HG03103 (cell line): ENCODE data around the gene VPS54.

Experiments
- ATAC-seq: cut with Tn5 transposase; IDR thresholded peaks from one replicate; pipeline ENCODE4 v1.9.1; 2021; ENCODE audit warnings: low read depth; ENCODE audit not compliant: unreplicated experiment

The VPS54 gene

DNA sequence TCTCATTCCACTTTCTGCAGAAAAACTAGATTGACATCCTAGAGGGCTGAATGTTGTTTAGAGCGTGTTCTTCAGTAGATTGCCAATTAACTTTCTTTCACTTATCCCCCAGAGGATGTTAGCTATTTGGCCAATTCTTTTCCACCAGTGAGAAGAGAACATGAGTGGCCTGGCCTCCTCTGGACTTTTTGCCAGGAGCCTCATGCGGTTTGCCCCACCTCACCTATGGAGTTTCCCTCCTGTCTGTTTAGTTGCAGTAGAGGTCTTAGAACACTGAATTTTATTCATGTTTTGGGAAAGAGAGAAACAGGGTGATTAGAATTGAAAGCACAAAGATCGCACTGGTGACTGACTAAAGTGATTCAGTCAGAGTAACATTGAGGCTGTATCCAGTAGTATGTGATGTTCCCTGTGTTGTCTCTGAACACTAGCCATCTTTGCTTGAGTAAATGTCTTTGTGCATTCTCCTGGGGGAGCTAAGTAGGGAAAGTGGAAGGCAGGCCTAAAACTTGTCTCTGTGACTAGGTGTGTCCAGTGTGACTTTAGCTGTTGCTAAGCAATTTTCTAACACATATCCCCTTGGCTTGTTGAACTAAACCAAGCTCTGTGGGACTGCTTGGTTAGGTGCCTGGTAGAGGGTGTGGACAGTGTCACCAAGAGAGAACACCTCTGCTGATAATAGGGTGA, 143.5 kb downstream of the VPS54 start:
- ATAC-seq: no peak

DNA sequence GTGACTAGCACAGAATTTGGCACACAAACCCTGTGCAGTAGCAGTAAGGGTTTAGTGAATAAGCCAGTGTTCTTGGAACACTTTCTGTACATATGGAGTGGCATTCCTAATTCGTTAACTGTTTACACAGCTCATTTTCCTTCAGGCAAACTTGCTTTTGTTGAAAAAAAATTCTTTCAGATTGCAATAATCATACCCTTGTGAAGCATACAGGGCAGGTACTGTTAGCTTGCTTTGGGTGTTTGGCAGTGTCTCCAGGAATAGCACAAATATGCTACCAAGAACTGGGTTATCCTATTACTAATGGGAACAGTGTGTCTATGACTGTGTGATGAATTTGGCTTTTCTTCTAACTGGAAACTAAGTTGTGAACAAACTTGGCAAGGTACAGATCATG, 144.1 kb downstream of the VPS54 start:
- no peak for ATAC-seq

DNA sequence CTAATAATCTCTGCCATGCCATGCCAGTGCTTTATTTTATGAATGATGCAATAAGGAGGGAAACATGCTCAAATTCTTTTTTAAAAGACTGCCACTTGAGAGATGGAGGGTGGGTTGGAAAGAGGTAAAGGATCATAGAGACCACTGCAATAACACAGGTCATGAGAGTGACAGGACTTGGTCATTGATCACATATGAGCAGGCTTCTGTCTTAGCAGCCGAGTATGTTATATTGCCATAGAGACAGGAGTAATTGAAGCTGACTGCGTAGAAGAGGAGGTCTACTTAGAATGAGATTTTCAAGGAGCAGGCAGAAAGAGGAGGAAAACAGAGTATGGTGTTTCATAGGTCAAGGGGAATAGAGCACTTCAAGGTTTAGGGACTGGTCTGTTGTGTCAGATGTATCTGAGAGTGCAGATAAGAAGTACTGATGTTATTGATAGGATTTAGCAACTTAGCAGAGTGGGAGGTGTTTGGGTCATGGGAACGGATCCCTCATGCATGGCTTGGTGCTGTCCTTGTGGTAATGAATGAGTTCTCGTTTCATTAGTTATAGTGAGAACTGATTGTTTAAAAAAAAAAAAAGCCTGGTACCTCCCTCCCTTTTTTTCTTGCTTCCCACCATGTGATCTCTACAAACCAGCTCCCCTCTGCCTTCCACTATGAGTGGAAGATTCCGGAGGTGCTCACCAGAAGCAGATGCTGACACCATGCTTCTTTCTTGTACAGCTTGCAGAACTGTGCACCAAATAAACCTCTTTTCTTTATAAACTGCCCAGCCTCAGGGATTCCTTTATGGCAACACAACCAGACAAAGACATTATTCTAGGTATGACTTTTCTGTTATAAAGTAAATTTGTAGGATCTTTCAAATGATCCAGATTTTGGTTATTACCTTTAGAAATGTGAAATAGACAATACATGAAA, 144.8 kb downstream of the VPS54 start:
- no peak for ATAC-seq

DNA sequence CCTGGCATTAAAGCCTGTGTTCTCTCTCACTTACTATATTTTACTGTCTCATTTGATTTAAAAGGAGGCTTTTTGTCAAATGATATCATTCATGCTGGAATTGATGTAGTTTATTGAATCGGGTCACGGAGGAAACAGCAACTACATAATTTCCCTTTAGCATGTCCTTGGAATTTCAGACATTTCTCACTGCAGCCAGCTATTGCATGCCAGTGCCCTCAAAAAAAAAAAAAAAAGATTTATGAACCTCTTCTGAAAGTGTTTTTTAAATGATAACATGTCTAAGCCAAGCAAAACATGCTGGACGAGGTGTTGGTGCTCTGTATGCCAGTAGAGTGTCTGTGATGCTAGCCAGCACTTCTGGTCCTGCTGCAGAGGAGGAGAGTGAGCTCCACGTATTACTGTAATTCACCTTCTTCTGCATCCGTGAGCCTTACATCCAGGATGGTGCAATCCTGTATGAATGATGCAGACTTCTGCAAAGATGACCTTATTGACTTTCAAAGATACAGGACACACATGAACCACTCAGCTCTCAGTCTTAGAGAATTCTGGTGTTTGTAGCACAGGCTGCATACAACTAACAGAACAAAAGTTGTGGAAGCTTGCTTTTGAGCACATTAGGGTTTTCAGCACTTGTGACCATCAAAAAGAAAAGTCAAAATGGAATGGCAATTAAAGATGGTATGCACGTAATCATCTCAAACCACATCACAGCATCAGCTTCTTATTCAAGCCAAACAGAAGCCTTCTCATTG, 146.5 kb downstream of the VPS54 start:
- no peak for ATAC-seq

DNA sequence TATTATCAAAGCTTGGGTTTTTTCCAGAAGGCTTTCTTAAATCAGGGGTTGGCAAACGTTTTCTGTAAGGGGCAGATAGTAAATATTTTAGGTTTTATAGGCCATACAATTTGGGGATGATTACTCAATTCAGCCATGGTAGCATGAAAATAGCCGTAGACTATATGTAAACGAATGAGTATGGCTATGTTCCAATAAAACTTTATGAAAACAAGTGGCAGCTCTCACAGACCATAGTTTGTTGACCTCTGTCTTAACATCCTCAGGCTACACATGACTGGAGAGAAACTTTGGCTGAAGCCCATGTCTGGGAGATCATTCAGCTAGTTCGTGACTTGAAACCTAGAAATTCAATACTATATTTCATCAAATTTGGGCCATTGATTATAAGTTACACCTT, 147.4 kb downstream of the VPS54 start:
- no peak for ATAC-seq

DNA sequence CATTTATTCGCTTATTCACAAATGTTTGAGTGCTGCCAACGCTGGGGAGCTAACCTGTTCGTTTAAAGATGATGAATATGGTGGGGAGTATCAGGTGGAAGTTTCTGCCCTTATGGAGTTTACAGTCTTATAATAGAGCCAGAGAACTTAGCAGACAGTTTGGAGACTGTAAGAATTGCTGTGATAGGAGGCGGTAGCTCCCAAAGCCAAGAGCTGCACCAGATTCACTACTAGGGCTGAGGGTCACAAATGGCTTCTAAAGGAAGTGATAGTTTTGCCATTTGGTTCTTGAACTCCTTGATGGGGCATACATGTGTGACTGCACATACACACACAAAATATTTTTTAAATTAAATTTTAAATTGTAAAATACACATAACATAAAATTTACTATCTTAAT, 148.5 kb downstream of the VPS54 start:
- ATAC-seq: no peak

DNA sequence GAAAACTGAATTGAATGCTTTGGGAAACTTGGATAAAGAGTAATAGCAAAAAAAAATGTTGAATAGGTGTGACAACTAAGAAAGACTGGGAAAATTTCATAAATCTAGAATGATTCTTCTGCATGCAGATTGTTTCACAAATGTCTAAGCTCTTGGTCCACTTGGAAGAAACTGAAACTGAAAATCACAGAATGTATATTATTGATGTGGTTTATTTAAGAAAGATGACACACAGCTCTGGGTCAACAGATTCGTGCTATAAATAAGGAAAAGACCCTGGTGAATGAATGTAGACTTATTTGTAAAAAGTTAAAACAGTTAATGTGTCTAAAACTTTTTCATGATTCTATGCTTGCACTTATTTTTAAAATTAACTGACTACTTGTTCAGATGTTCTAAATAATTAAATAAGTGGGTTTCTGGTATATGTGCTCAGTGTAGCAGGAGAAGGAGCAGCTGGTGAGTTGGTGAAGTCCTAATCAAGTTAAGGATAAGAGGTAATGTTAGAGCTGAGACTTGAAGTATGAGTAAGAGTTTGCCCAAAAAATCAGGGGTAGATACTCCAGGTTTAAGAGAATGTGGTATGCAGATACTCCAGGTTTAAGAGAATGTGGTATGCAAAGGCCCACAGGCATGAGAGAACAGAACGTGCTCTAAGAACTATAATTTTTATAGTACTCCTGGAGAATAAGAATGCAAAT, 153.1 kb downstream of the VPS54 start:
- ATAC-seq: no peak

DNA sequence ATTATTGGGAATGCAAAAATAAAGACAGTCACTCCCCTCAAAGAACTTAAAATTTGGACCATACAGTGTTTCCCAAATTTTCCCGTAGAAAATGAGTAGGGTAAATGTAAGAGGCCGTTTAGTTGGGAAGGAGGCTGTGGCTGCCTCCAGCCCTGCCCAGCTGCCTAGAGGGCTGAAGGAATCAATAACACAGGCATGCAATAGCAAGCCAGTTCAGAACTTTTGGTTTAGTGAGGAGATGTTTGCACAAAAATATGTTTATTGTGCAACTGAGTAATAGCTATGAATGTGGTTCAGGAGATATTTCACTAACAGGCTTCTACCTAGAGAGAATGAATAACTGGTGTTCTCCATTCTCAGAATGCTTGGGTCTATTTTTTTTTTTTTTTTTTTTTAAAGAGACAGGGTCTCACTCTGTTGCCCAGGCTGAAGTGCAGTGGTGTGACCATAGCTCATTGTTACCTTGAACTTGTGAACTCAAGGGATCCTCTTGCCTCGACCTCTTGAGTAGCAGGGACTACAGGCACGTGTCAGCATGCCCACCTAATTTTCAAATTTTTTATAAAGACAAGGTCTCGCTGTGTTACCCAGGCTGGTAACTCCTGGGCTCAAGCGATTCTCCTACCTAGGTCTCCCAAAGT, 153.9 kb downstream of the VPS54 start:
- no peak for ATAC-seq

DNA sequence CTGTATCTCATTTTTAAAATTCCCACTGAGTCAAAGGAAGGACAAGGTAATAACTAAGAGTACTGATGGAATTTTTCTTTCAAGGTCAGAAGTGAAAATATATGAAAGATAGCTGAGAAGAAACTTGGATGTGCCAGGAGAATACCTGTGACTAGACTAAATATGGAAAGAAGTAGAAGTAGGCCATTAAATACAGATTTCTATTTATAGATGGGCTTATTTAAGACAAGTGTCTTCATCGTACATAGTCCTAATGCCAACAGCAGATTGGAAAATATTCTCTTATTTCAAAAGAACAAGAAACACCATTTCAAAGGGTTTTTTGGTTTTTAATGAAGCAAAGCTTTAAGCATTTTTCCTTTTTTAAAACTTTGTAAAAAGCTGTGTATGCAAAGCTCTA, 155.5 kb downstream of the VPS54 start:
- ATAC-seq: no peak

DNA sequence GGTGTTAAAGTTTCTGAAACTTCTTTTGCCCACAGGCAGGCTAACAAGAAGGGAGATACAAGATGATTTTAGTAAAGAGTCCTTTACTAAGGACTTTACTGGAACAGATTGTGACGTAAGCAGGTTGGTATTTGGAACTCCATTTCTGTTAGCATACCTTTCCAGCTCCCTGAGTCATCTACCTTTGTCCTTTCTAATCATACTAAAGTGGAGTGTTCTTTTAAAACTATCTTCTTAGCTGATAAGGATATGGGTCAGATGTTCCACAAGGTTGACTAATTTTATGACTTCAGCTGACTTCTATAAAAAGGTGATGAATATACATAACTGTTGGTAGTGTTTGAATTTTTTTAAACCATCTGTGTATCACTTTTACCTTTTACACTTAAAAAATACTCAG, 156.4 kb downstream of the VPS54 start:
- no peak for ATAC-seq

DNA sequence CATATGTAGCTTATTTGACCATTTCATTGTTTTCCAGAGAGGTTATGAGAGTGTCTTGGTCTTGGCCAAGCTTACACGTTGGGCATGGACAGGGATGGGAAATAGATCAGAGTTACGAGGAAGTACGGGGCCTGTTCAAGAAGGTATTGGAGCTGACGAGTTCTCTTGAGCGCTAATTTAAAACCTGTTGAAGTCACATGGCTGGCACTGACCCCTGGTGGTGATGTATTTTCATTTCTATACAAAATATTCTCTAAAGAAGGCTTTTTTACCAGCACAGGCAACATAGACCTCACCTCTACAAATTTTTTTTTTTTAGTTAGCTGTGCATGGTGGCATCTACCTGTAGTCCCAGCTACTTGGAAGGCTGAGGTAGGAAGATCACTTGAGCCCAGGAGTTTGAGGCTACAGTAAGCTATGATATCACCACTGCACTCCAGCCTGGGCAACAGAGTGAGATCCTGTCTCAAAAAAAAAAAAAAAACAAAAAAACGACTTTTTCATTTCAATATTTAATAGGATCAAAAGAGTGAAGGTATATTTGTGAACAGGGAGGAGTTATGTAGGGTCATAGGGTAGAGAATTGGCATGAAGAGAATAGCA, 157.9 kb downstream of the VPS54 start:
- ATAC-seq: no peak

DNA sequence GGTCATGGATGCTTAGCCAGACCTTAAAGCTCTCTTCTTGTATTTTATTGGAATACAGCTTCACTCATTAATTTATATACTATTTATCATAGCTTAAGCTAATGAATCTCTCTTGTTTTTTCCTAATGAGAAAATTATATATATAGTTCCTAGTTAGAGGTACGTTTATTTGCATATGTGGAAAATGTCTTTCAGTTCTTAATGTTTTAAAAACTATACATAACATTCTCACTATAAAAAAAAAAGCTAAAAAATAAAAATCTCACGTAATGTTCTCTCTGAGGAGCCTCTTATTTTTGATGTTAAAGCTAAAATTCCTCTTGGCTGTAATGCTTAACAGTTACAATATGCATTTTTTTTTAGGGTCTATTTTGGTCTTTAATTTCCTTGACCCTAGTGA, 160.9 kb downstream of the VPS54 start:
- ATAC-seq: no peak

DNA sequence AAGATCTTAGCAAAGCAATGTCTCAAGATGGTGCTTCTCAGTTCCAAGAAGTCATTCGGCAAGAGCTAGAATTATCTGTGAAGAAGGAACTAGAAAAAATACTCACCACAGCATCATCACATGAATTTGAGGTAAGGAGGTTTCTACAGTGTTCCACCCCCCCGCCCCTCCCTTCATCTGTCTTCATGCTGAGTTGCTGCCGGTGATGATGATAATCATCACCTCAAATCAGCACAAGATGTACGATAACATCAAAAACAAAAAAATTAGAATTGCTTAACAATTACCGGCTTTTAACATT, 163.0 kb downstream of the VPS54 start:
- ATAC-seq: no peak

DNA sequence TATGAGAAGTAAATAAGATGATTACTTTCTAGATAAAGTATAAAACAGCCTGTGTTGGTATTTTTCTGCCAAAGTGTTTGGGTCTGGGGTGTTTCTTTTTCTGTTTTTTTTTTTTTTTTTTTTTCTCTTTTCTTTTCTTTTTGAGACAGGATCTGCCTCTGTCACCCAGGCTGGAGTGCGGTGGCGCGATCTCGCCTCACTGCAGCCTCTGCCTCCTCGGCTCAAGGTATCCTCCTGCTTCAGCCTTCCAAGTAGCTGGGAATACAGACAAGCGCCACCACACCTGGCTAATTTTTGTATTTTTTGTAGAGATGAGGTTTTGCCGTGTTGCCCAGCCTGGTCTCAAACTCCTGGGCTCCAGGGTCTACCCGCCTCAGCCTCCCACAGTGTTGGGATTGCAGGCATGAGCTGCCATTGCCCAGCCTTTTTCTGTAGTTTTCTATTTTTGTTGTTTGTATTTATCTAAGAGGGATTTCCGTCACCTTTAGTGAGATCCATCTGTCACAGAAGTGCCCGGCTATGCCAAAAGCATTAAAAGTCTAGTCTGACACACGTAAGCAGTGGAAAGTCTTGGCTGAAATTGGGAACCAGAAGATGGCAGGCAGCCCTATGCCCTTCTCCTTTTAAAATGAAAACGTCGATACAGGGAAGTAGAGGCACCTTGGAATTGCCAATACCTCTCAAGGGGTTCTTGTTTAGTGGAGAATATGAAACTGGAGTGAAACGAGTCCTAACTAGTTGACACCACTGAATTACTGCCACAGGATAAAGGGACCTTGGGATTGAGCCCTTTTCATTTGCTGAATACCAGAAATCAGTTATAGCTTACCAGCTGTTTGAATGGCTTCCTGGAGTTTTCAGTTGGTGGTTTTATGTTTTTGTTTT, 163.6 kb downstream of the VPS54 start:
- no peak for ATAC-seq

DNA sequence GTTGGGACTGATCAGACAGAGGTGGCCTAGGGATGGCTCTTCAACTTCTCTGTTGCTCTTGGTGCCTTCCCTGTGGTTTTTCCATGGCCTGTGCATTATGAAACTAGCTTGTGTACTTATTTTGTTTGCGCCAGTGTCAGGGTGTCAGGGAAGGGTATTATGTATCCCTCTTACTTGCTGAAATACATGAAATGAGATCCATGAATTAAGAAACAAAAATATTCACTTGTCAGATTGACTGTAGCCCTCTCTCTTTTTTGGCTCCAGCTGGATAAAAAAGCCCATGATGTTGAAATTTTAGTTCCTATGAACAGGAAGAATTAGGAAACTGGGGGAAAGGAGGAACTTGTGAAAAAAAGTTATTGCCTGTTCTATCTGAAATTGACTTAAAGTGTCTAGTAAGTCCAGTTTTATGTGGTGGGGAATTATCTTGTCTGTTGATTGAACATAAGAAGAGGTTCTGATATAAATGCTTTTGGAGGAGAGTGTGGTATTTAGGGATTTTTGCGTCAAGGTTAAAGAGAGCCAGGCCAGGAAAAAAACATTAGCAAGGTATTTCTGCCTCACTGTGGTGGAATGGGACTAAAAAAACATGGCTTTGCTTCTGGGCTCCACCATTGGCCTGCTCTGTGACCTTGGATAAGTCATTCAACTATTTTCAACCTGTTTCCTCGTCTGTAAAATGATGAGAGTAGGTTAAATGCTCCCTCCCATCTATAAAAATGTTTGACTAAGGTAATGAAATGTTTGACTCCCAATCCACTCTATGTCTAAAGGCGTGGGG, 165.5 kb downstream of the VPS54 start:
- ATAC-seq: no peak

DNA sequence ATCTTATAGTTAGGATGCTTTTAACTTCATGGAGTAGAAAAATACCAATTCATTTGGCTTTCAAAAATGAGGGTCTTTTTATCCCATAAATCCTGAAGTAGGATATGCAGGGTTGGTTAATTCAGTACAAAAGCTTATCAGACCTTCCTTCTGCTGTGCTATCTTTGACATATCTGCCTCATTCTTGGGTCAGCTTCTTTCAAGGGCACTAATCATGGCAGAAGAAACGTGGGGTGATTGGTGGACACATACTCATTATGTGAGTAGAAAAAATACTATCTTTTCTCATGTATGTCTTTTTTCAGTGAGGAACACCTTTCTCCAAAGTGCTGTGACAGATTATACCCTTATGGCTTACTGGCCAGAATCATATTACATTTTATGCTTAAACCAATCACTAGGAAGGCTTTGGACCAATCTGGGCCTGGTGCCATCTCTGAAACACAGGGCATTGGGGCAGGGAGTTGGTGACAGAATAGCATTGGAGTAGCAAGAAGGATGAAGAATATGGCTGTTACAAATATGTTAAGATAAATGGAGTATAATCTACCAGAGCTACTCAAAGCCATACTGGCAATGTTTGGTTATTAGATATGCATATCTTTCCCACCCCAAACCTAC, 167.4 kb downstream of the VPS54 start:
- no peak for ATAC-seq

DNA sequence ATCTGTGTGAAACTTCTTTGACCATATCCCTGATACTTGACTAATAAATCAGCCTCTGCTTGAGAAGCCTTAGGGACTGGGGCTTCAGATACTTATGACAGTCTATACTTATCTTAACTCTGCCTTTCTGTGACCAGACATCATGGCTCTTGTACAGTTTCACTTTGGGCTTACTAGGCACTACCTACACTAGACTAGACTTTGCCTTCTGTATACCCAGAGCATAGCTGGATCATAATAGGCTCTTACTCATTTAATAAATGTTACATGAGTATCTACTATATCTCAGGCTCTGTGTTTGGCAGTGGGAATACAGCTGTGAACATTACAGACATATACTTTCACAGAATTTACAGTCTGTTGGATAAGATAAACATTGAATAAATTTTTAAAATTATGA, 168.6 kb downstream of the VPS54 start:
- no peak for ATAC-seq

DNA sequence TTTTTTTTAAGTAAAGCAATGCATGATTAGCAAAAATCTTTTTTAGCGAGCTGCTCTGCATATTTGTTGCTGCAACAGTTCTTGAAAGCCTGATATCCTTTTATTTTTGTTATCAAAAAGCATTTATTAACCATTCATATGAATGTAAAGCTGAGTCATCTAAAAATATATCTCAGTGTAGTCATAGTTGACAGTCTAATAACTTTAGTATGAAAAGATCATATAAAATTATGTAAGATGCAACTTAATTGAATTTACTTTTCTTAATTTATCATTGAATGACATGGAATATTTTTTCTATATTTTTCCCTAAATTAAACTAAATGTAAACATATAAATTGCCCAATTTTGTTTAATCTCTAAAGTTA, 169.0 kb downstream of the VPS54 start:
- ATAC-seq: no peak
